Measurements from ENCODE around the gene FMNL3.

FMNL3 gene

DNA sequence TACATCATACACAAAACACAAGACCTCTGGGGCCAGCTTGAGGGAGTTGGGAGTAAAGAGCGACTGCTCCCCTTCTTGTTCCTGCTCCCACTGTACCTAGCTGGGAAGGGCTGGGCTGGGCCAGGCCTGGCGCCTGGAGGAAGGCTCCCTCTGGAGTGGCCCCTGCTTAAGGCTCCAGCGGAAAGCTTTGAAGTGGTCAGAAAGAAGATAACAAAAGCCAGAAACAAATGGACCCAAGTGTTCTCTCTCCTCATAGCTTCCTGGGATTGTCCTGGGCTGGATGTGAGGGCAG, 58.5 kb downstream of the FMNL3 start:
- H3K4me3 ChIP-seq (ENCODE audit: control insufficient read depth, low read depth, low read length), result no peak overlapping the region
- no peak for TF ChIP-seq CTCF (IDR thresholded peaks at IDR 0.05; ENCODE audit: control insufficient read depth, insufficient read depth, low read depth, low read length, missing control alignments)
- DNase-seq (ENCODE audit: low read depth), result no peak

- TF ChIP-seq CTCF (IDR thresholded peaks at IDR 0.05; ENCODE audit: control insufficient read depth, insufficient read depth, low read depth, low read length, missing control alignments), result no peak
- no peak for DNase-seq (ENCODE audit: low read depth)
- no peak overlapping the region for H3K4me3 ChIP-seq (ENCODE audit: control insufficient read depth, low read depth, low read length)
Measured at GRCh38 chr12:49647827-49648711, 59.1 kb downstream of the FMNL3 start.

DNA sequence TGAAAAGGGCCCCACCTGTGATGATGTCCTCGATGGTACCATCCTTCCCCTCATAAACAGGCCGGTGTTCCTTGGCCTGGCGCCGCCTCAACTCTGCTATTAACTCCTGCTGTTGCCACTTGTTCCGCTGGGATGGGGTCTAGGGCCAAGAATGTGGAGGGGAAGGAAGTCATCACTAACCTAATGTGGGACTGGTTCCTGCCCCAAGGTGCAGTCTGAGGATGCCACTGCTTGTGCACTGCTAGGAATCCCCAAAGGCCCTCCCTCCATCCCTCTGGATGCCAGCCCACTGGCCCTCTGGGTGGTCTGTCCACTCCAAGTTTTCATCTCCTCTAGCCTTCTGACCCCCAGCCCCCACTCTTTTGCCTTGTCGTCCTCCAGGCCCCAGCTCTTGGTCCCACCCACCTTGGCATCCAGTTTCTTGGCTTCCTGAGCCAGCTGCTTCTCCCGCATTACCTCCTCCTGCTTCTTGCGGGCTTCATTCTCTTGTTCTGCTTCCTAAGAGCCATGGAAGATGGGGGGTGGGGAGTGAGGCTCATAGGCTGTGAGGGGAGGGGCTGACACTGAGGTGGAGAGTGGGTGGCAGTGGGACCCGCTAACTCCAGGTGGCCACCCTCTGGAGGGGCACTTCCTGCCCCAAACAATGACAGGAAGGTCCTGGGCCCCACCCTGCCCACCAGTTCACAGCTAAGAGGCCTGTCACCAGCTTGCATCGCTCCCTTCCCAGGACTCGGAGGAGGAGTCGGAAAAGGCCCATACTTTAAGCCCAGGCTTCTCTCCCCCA, 60.1 kb downstream of the FMNL3 start:
- DNase-seq (ENCODE audit: low read depth), result no peak
- no peak overlapping the region for H3K4me3 ChIP-seq (ENCODE audit: control insufficient read depth, low read depth, low read length)
- no peak for TF ChIP-seq CTCF (IDR thresholded peaks at IDR 0.05; ENCODE audit: control insufficient read depth, insufficient read depth, low read depth, low read length, missing control alignments)

DNA sequence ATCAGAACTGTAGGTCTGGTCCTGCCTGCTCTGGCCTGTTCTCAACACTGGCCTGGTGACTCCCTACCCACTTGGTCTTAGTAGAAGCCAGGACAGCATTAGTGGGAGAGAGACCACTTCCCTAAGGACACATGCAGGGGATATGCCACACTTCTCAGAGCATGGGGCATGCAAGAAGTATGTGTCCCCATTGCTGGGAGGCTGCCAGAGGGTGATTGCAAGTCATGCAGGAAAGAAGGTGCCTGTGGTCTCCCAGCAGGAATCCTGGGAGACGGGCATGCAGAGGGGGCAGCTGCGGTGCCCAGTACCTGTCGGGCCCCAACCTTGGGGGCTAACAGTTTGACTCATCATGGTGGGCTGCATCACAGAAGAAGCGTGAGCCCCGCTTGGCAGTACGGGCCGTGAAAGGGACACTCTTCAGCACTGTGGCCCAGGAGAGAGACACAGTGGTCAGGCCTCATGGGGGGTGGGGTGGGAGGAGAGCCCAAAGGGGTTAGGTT, 60.8 kb downstream of the FMNL3 start:
- no peak overlapping the region for H3K4me3 ChIP-seq (ENCODE audit: control insufficient read depth, low read depth, low read length)
- DNase-seq (ENCODE audit: low read depth), result no peak
- TF ChIP-seq CTCF (IDR thresholded peaks at IDR 0.05; ENCODE audit: control insufficient read depth, insufficient read depth, low read depth, low read length, missing control alignments), result no peak

DNA sequence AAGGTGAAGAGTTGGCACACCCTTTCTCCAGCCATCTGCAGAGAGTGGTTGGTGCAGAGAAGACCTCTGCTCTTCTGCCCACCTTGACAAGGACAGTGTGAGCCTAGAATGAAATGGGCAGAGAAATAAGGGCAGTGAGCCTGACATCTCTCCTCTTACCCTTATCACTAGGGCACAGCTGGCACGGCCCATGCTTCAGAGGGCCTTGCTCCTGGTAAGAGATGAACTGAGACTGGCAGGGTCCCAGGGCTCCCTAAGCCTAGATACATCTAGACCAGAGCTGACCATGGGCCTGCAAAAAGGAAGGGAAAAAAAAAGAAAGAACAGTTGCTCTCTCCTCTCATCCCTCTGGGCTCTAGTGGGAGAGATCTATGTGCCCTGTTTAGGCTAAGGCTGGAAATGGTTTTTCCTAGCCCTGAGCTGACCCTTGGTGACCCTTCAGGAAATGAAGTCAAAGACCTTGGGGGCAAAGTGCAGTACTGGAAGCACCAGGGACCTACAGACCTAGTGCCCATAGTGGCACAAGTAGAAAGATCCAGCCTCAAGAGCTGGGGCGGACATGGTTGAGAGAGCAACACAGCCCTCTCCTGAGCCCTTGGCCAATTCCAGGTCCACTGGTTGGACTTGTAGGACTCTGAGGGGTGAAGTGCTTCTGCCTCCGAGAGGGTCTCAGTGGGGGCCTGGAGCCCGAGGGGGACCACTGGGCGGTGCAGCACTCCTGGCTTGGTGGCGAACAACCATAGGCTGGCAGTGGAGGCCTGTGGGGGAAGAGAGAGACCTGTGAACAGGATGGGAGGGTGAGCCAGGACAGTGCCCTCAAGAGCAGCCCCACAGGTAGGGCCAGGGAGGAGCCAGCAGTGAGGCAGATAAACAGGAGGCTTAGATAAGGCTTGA, 61.8 kb downstream of the FMNL3 start:
- TF ChIP-seq CTCF (IDR thresholded peaks at IDR 0.05; ENCODE audit: control insufficient read depth, insufficient read depth, low read depth, low read length, missing control alignments), result no peak
- H3K4me3 ChIP-seq (ENCODE audit: control insufficient read depth, low read depth, low read length), result no peak overlapping the region
- no peak for DNase-seq (ENCODE audit: low read depth)

DNA sequence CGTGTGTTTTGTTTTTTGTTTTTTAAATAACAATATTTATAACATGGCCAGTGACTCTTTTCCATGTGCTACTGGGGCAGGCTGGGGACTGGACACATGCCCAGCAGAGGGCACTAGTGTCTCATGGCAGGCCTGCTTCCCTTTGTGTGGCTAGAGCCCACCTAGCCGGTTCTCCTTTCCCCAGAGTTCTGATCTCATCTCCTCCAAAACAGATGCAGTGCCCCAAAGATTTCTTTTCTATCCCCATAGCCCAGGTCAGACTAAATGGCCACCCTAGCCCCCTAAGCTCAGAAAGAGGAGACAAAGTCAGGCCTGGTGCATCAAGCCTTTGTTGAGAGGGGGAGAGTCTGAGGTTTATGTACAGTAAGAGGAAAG, 62.6 kb downstream of the FMNL3 start:
- peak; percentile 99 for TF ChIP-seq CTCF (IDR thresholded peaks at IDR 0.05; ENCODE audit: control insufficient read depth, insufficient read depth, low read depth, low read length, missing control alignments)
- peak; percentile 29 for DNase-seq (ENCODE audit: low read depth)
- H3K4me3 ChIP-seq (ENCODE audit: control insufficient read depth, low read depth, low read length), result no peak overlapping the region

All from AG09309 (cell line).